OCI-LY7 (cell line): Measurements from ENCODE around the gene ZBED2. TPM values are rescaled to one million over a fixed set of nuclear protein-coding genes. Genes with fewer than 3 reads are reported as not detected.
"Not testable (repeated sequence)": the region's sequence is repeated elsewhere in the genome, so short reads cannot be mapped to it uniquely, and the experiment has no call there.

ENCODE experiments used
- BruUV-seq: library from RNA; stranded (reverse); fragments of 400-500 nt; replicated peaks from 2 replicates; lab custom pipeline; 2021; lab: Mats Ljungman, UMichigan
- CTCF ChIA-PET: fragments of 300-600 bp; sonication (Branson Sonifier 250); formaldehyde crosslinking; loops from one replicate; lab custom pipeline; 2022; ENCODE audit warnings: antibody characterized with exemption; ENCODE audit not compliant: unreplicated experiment; lab: Charles Lee
- POLR2A ChIA-PET: fragments of 300-600 bp; sonication (Branson Sonifier 250); formaldehyde crosslinking; loops from one replicate; lab custom pipeline; 2022; ENCODE audit warnings: antibody characterized with exemption; lab: Charles Lee
- DNase-seq: peaks from one replicate; pipeline ENCODE4 v3.0.0-alpha.2; 2015; ENCODE audit warnings: low spot score
- H2AFZ ChIP-seq: fragments of 200-600 bp; sonication (generic), shearing (Covaris generic); 2 replicates; pipeline ENCODE4 v1.6.1; 2014; ENCODE audit warnings: mild to moderate bottlenecking, antibody characterized with exemption, low read length, moderate library complexity
- H3K27ac ChIP-seq: fragments of 200-600 bp; sonication (generic); 2 replicates; pipeline ENCODE4 v1.5.1; 2014; ENCODE audit warnings: mixed run types, low read depth, mild to moderate bottlenecking, moderate library complexity, low read length, inconsistent platforms; ENCODE audit not compliant: poor library complexity, severe bottlenecking
- H3K36me3 ChIP-seq: fragments of 200-600 bp; sonication (generic); 2 replicates; pipeline ENCODE4 v1.6.1; 2014; ENCODE audit warnings: mild to moderate bottlenecking, antibody characterized with exemption, low read length, moderate library complexity, mixed read lengths; ENCODE audit not compliant: insufficient read depth
- H3K4me1 ChIP-seq: fragments of 200-600 bp; sonication (generic); 2 replicates; pipeline ENCODE4 v1.5.1; 2014; ENCODE audit warnings: mild to moderate bottlenecking, low read length; ENCODE audit not compliant: insufficient read depth, poor library complexity, severe bottlenecking
- H3K4me2 ChIP-seq: fragments of 200-600 bp; sonication (generic); 2 replicates; pipeline ENCODE4 v1.6.1; 2014; ENCODE audit warnings: mild to moderate bottlenecking, low read length
- H3K4me3 ChIP-seq: fragments of 200-600 bp; sonication (generic); 2 replicates; pipeline ENCODE4 v1.5.1; 2014; ENCODE audit warnings: mild to moderate bottlenecking, low read depth, low read length; ENCODE audit not compliant: poor library complexity, severe bottlenecking
- H3K79me2 ChIP-seq: fragments of 200-600 bp; sonication (generic); 2 replicates; pipeline ENCODE4 v1.6.1; 2016; ENCODE audit warnings: low read depth, mild to moderate bottlenecking, low read length, moderate library complexity, mixed read lengths; ENCODE audit not compliant: insufficient read depth
- H3K9me2 ChIP-seq: fragments of 200-600 bp; sonication (generic); 2 replicates; pipeline ENCODE4 v1.6.1; 2016; ENCODE audit warnings: mild to moderate bottlenecking, low read length, mixed read lengths; ENCODE audit not compliant: insufficient read depth
- H3K9me3 ChIP-seq: fragments of 200-600 bp; sonication (generic); 2 replicates; pipeline ENCODE4 v1.6.1; 2014; ENCODE audit warnings: mild to moderate bottlenecking, mixed run types, low read length, mixed read lengths
- H4K20me1 ChIP-seq: fragments of 200-600 bp; sonication (generic); 2 replicates; pipeline ENCODE4 v1.6.1; 2014; ENCODE audit warnings: mild to moderate bottlenecking, antibody characterized with exemption, low read length, moderate library complexity, mixed read lengths; ENCODE audit not compliant: insufficient read depth
- CTCF ChIP-seq: fragments of 200-600 bp; sonication (generic); conservative IDR thresholded peaks from 2 replicates; pipeline ENCODE4 v1.5.1; 2014; ENCODE audit warnings: mild to moderate bottlenecking, antibody characterized with exemption, low read length, moderate library complexity, mixed read lengths
- EZH2phosphoT487 ChIP-seq: fragments of 200-600 bp; sonication (generic); IDR thresholded peaks from 2 replicates; pipeline ENCODE4 v1.6.1; 2018; ENCODE audit warnings: low read depth, borderline replicate concordance, mild to moderate bottlenecking, mixed run types, antibody characterized with exemption, low read length, moderate library complexity, mixed read lengths
- intact Hi-C: fragments of 100-400 bp; cut with micrococcal nuclease; formaldehyde crosslinking; loops from one replicate; pipeline ENCODE4 v1.10.0; 2022; ENCODE audit not compliant: unreplicated experiment
- total RNA-seq, 2 experiments: library from RNA; depleted of rRNA in 1 of 2; stranded (reverse); fragments of >200 nt in 1 of 2; shearing (Covaris generic) in 1 of 2; gene quantifications; 2 replicates each; pipeline ENCODE4 v1.2.3, GENCODE V29; 2014 to 2022

Gene ZBED2
- total RNA-seq, 2 experiments from 2014 or later = not detected

GRCh38 chr3:111635403-111635802 is 40.3 kb upstream of the ZBED2 start:
- Histone ChIP-seq H3K9me3 (no peaks in the 10 kb centered on the region), H3K79me2 (no peaks in the 10 kb centered on the region), H3K9me2 (no peaks in the 10 kb centered on the region), H3K4me3 (no peak overlapping the region), H3K4me1 (no peaks in the 10 kb centered on the region), H3K36me3 (no peaks in the 10 kb centered on the region), H2AFZ (no peak overlapping the region), H3K27ac (no peak overlapping the region), H4K20me1 (no peaks in the 10 kb centered on the region), H3K4me2 (no peak overlapping the region)
- no TSS peak for BruUV-seq
- ChIA-PET POLR2A (no interaction called here), CTCF (no interaction called here)
- no peak for DNase-seq
- intact Hi-C loops = no loop called here
- TF ChIP-seq EZH2phosphoT487 (no peak), CTCF (no peak)

GRCh38 chr3:111630638-111631037 is 35.5 kb upstream of the ZBED2 start:
- H3K4me2 ChIP-seq, H3K9me3 ChIP-seq, H3K9me2 ChIP-seq, CTCF ChIA-PET, H3K27ac ChIP-seq, DNase-seq, H3K79me2 ChIP-seq, BruUV-seq, intact Hi-C loops, H4K20me1 ChIP-seq, H3K36me3 ChIP-seq, POLR2A ChIA-PET, H3K4me3 ChIP-seq, H3K4me1 ChIP-seq, H2AFZ ChIP-seq: not testable (repeated sequence)

GRCh38 chr3:111629018-111629417 is 33.9 kb upstream of the ZBED2 start:
- H3K27ac ChIP-seq, intact Hi-C loops, H3K79me2 ChIP-seq, H2AFZ ChIP-seq, H3K4me2 ChIP-seq, DNase-seq, BruUV-seq, H3K4me1 ChIP-seq, H3K9me2 ChIP-seq, H3K36me3 ChIP-seq, H3K4me3 ChIP-seq, H4K20me1 ChIP-seq, H3K9me3 ChIP-seq: not testable (repeated sequence)
- ChIA-PET POLR2A (interaction anchor here (0.6 kb wide), 1 partner anchor 1116 kb away, joined by 4 read pairs; no protein-coding TSS in a partner anchor), CTCF (interaction anchor here (1.0 kb wide), 1 partner anchor 13 kb away, joined by 3 read pairs; no protein-coding TSS in a partner anchor)

- no peaks in the 10 kb centered on the region for H3K9me2 ChIP-seq
These were observed 31.9 kb upstream of the ZBED2 start for GRCh38 chr3:111627092-111627491.

More at GRCh38 chr3:111627092-111627491, 31.9 kb upstream of the ZBED2 start:
- Histone ChIP-seq H3K79me2 (no peaks in the 10 kb centered on the region), H3K9me3 (no peaks in the 10 kb centered on the region), H4K20me1 (no peaks in the 10 kb centered on the region), H3K27ac (no peak overlapping the region), H3K4me1 (no peaks in the 10 kb centered on the region), H3K4me3 (no peak overlapping the region), H3K36me3 (no peaks in the 10 kb centered on the region), H2AFZ (no peak overlapping the region), H3K4me2 (no peak overlapping the region)
- DNase-seq = no peak
- no peak for TF ChIP-seq EZH2phosphoT487
- no peak for TF ChIP-seq CTCF
- intact Hi-C loops = no loop called here
- no TSS peak for BruUV-seq
- ChIA-PET CTCF (no interaction called here), POLR2A (no interaction called here)
